BLaER1 (cell line): ENCODE measurements around the gene NOTCH3.

Experiments used
- H3K27ac ChIP-seq: shearing (Covaris generic); formaldehyde crosslinking; 2 replicates; pipeline ENCODE4 v1.8.1; 2022
- H3K27me3 ChIP-seq: shearing (Covaris generic); formaldehyde crosslinking; 2 replicates; pipeline ENCODE4 v1.8.1; 2022
- H3K36me3 ChIP-seq: shearing (Covaris generic); formaldehyde crosslinking; 2 replicates; pipeline ENCODE4 v1.8.1; 2022
- H3K4me1 ChIP-seq: shearing (Covaris generic); formaldehyde crosslinking; 2 replicates; pipeline ENCODE4 v1.8.1; 2022
- H3K4me2 ChIP-seq: shearing (Covaris generic); formaldehyde crosslinking; 2 replicates; pipeline ENCODE4 v1.8.1; 2022
- H3K4me3 ChIP-seq: shearing (Covaris generic); formaldehyde crosslinking; 2 replicates; pipeline ENCODE4 v1.8.1; 2022
- H3K9ac ChIP-seq: shearing (Covaris generic); formaldehyde crosslinking; 2 replicates; pipeline ENCODE4 v1.8.1; 2022
- H3K9me3 ChIP-seq: shearing (Covaris generic); formaldehyde crosslinking; 2 replicates; pipeline ENCODE4 v1.8.1; 2022
- H4K20me1 ChIP-seq: shearing (Covaris generic); formaldehyde crosslinking; 2 replicates; pipeline ENCODE4 v1.8.1; 2022
- Cebpa-rat ChIP-seq: shearing (Covaris generic); IDR thresholded peaks from 2 replicates; pipeline ENCODE4 v1.8.1; 2022

Gene NOTCH3

GRCh38 chr19:15118789-15119494 is 81.9 kb downstream of the NOTCH3 start:
- Histone ChIP-seq H3K4me1 (peaks cover 4% of the 10 kb centered on the region), H3K27ac (no peak overlapping the region), H4K20me1 (no peaks in the 10 kb centered on the region; the same call in 1 of the 2 replicates), H3K4me2 (no peak overlapping the region), H3K9me3 (no peaks in the 10 kb centered on the region; the same call in 1 of the 2 replicates), H3K36me3 (peaks cover 90% of the 10 kb centered on the region), H3K9ac (no peak overlapping the region), H3K4me3 (no peak overlapping the region), H3K27me3 (no peaks in the 10 kb centered on the region)
- no peak for TF ChIP-seq Cebpa-rat

GRCh38 chr19:15118248-15118647 is 82.5 kb downstream of the NOTCH3 start:
- no peak overlapping the region for H3K9ac ChIP-seq
- H3K4me3 ChIP-seq: no peak overlapping the region
- no peak overlapping the region for H3K27ac ChIP-seq
- no peaks in the 10 kb centered on the region for H4K20me1 ChIP-seq
- no peaks in the 10 kb centered on the region for H3K27me3 ChIP-seq
- no peaks in the 10 kb centered on the region for H3K4me1 ChIP-seq
- no peak overlapping the region for H3K4me2 ChIP-seq
- peaks cover 95% of the 10 kb centered on the region for H3K36me3 ChIP-seq
- H3K9me3 ChIP-seq: no peaks in the 10 kb centered on the region; the same call in 1 of the 2 replicates
- TF ChIP-seq Cebpa-rat: no peak

- Histone ChIP-seq H3K27ac (no peak overlapping the region), H3K9ac (no peak overlapping the region), H3K9me3 (no peaks in the 10 kb centered on the region; the same call in 1 of the 2 replicates), H4K20me1 (no peaks in the 10 kb centered on the region), H3K4me3 (no peak overlapping the region), H3K4me2 (no peak overlapping the region), H3K27me3 (no peaks in the 10 kb centered on the region), H3K4me1 (no peaks in the 10 kb centered on the region), H3K36me3 (peaks cover 85% of the 10 kb centered on the region)
- TF ChIP-seq Cebpa-rat: no peak
Measured at GRCh38 chr19:15116856-15117255, 83.9 kb downstream of the NOTCH3 start.

GRCh38 chr19:15115762-15116615 is 84.8 kb downstream of the NOTCH3 start:
- H3K9me3 ChIP-seq: no peaks in the 10 kb centered on the region; the same call in 1 of the 2 replicates

GRCh38 chr19:15115080-15115479 is 85.7 kb downstream of the NOTCH3 start:
- Histone ChIP-seq H3K4me3 (no peak overlapping the region), H3K9me3 (no peaks in the 10 kb centered on the region; the same call in 1 of the 2 replicates), H3K4me2 (no peak overlapping the region), H3K27ac (no peak overlapping the region), H3K27me3 (no peaks in the 10 kb centered on the region), H3K4me1 (no peaks in the 10 kb centered on the region), H3K9ac (no peak overlapping the region), H3K36me3 (peaks cover 70% of the 10 kb centered on the region), H4K20me1 (no peaks in the 10 kb centered on the region)
- TF ChIP-seq Cebpa-rat: no peak

More at GRCh38 chr19:15115762-15116615, 84.8 kb downstream of the NOTCH3 start:
- Histone ChIP-seq H3K4me2 (no peak overlapping the region), H4K20me1 (no peaks in the 10 kb centered on the region), H3K27me3 (no peaks in the 10 kb centered on the region), H3K36me3 (peaks cover 79% of the 10 kb centered on the region), H3K4me3 (no peak overlapping the region), H3K27ac (no peak overlapping the region; the same call in 1 of the 2 replicates), H3K9ac (no peak overlapping the region), H3K4me1 (no peaks in the 10 kb centered on the region)
- no peak for TF ChIP-seq Cebpa-rat

- no peak for TF ChIP-seq Cebpa-rat
- H3K9ac ChIP-seq: no peak overlapping the region
- H3K4me2 ChIP-seq: no peak overlapping the region
- no peaks in the 10 kb centered on the region for H3K4me1 ChIP-seq
- no peak overlapping the region for H3K4me3 ChIP-seq
- no peaks in the 10 kb centered on the region; the same call in 1 of the 2 replicates for H3K9me3 ChIP-seq
- peaks cover 60% of the 10 kb centered on the region for H3K36me3 ChIP-seq
- H4K20me1 ChIP-seq: no peaks in the 10 kb centered on the region
- H3K27ac ChIP-seq: no peak overlapping the region
- H3K27me3 ChIP-seq: no peaks in the 10 kb centered on the region
Measured at GRCh38 chr19:15114153-15114540, 86.6 kb downstream of the NOTCH3 start.

- Histone ChIP-seq H3K9ac (no peak overlapping the region), H4K20me1 (no peaks in the 10 kb centered on the region), H3K4me2 (no peak overlapping the region), H3K4me3 (no peak overlapping the region), H3K9me3 (no peaks in the 10 kb centered on the region; the same call in 1 of the 2 replicates), H3K36me3 (peaks cover 54% of the 10 kb centered on the region), H3K4me1 (no peaks in the 10 kb centered on the region), H3K27me3 (no peaks in the 10 kb centered on the region), H3K27ac (no peak overlapping the region)
- no peak for TF ChIP-seq Cebpa-rat
Measured at GRCh38 chr19:15113245-15114152, 87.3 kb downstream of the NOTCH3 start.

- Histone ChIP-seq H3K36me3 (peaks cover 43% of the 10 kb centered on the region), H3K27me3 (no peaks in the 10 kb centered on the region)
Measured at GRCh38 chr19:15112385-15112784, 88.4 kb downstream of the NOTCH3 start.

GRCh38 chr19:15111758-15112157 is 89.0 kb downstream of the NOTCH3 start:
- TF ChIP-seq Cebpa-rat: no peak
- no peak overlapping the region for H3K9ac ChIP-seq
- H3K9me3 ChIP-seq: no peaks in the 10 kb centered on the region; the same call in 1 of the 2 replicates
- no peak overlapping the region for H3K4me2 ChIP-seq
- peaks cover 6% of the 10 kb centered on the region for H3K4me1 ChIP-seq
- H3K4me3 ChIP-seq: no peak overlapping the region
- no peaks in the 10 kb centered on the region for H4K20me1 ChIP-seq
- no peak overlapping the region for H3K27ac ChIP-seq
- H3K36me3 ChIP-seq: peaks cover 36% of the 10 kb centered on the region
- H3K27me3 ChIP-seq: no peaks in the 10 kb centered on the region

More at GRCh38 chr19:15112385-15112784, 88.4 kb downstream of the NOTCH3 start:
- Histone ChIP-seq H3K4me2 (no peak overlapping the region), H3K9ac (no peak overlapping the region), H3K4me1 (peaks cover 6% of the 10 kb centered on the region), H3K4me3 (no peak overlapping the region), H3K27ac (no peak overlapping the region), H4K20me1 (no peaks in the 10 kb centered on the region), H3K9me3 (no peaks in the 10 kb centered on the region; the same call in 1 of the 2 replicates)
- TF ChIP-seq Cebpa-rat: no peak
